GM19328 (cell line): Measurements from ENCODE around the gene SLC25A51.

ENCODE experiments used
- ATAC-seq: cut with Tn5 transposase; IDR thresholded peaks from one replicate; pipeline ENCODE4 v1.9.1; 2021; ENCODE audit warnings: mild to moderate bottlenecking, moderate library complexity; ENCODE audit not compliant: unreplicated experiment

SLC25A51 gene

GRCh38 chr9:37839496-37840461 lies 64.1 kb downstream of the SLC25A51 start:
- ATAC-seq: no peak
